ENCODE measurements around the gene LHFPL2.

Gene LHFPL2

GRCh38 chr5:78546276-78546996, 102.1 kb downstream of the LHFPL2 start:
- DNase-seq (ENCODE audit: low spot score) = no peak
- FAIRE-seq = no peak

GRCh38 chr5:78545406-78545805, 103.2 kb downstream of the LHFPL2 start:
- no peak for DNase-seq (ENCODE audit: low spot score)
- no peak for FAIRE-seq

GRCh38 chr5:78544561-78545201, 103.9 kb downstream of the LHFPL2 start:
- FAIRE-seq (peak; percentile 54), DNase-seq (ENCODE audit: low spot score) (peak; percentile 60)

GRCh38 chr5:78543916-78544315, 104.7 kb downstream of the LHFPL2 start:
- DNase-seq (ENCODE audit: low spot score) = no peak
- FAIRE-seq = no peak

GRCh38 chr5:78543292-78543691, 105.3 kb downstream of the LHFPL2 start:
- FAIRE-seq = no peak
- no peak for DNase-seq (ENCODE audit: low spot score)

- FAIRE-seq = no peak
- no peak for DNase-seq (ENCODE audit: low spot score)
These were observed 106.2 kb downstream of the LHFPL2 start for GRCh38 chr5:78542321-78542840.

- no peak for DNase-seq (ENCODE audit: low spot score)
- FAIRE-seq = no peak
These were observed 107.4 kb downstream of the LHFPL2 start for GRCh38 chr5:78541086-78541654.

- DNase-seq (ENCODE audit: low spot score) = peak; percentile 29
- no peak for FAIRE-seq
These were observed 108.1 kb downstream of the LHFPL2 start for GRCh38 chr5:78540335-78541085.

- DNase-seq (ENCODE audit: low spot score) = no peak
- FAIRE-seq = no peak
These were observed 110.2 kb downstream of the LHFPL2 start for GRCh38 chr5:78538240-78538850.

- FAIRE-seq (no peak), DNase-seq (ENCODE audit: low spot score) (no peak)
These were observed 110.8 kb downstream of the LHFPL2 start for GRCh38 chr5:78537821-78538220.

- DNase-seq (ENCODE audit: low spot score) (no peak), FAIRE-seq (no peak)
These were observed 111.2 kb downstream of the LHFPL2 start for GRCh38 chr5:78537411-78537810.

- no peak for DNase-seq (ENCODE audit: low spot score)
- no peak for FAIRE-seq
These were observed 111.8 kb downstream of the LHFPL2 start for GRCh38 chr5:78536661-78537196.

- DNase-seq (ENCODE audit: low spot score) (no peak), FAIRE-seq (no peak)
These were observed 113.7 kb downstream of the LHFPL2 start for GRCh38 chr5:78534905-78535200.

GRCh38 chr5:78534148-78534904, 114.2 kb downstream of the LHFPL2 start:
- DNase-seq (ENCODE audit: low spot score) (peak; percentile 50), FAIRE-seq (no peak)

- no peak for DNase-seq (ENCODE audit: low spot score)
- FAIRE-seq = no peak
These were observed 115.2 kb downstream of the LHFPL2 start for GRCh38 chr5:78533356-78533755.

GRCh38 chr5:78530342-78531096, 118.1 kb downstream of the LHFPL2 start:
- DNase-seq (ENCODE audit: low spot score) (peak; percentile 92), FAIRE-seq (peak; percentile 88)

GRCh38 chr5:78527925-78528324, 120.6 kb downstream of the LHFPL2 start:
- DNase-seq (ENCODE audit: low spot score) (peak; percentile 48), FAIRE-seq (no peak)

- peak; percentile 83 for DNase-seq (ENCODE audit: low spot score)
These were observed 121.3 kb downstream of the LHFPL2 start for GRCh38 chr5:78527054-78527859.

GRCh38 chr5:78526049-78526525, 122.5 kb downstream of the LHFPL2 start:
- FAIRE-seq = no peak

More at GRCh38 chr5:78527054-78527859, 121.3 kb downstream of the LHFPL2 start:
- FAIRE-seq = peak; percentile 27

More at GRCh38 chr5:78526049-78526525, 122.5 kb downstream of the LHFPL2 start:
- DNase-seq (ENCODE audit: low spot score) = peak; percentile 32
